Progenitor cell of endocrine pancreas (in vitro differentiated cells): ENCODE data around the gene NCKAP5. TPM values are rescaled to one million over a fixed set of nuclear protein-coding genes. Genes with fewer than 3 reads are reported as not detected.

Experiments used
- DNase-seq: peaks from one replicate; pipeline ENCODE4 v3.0.0; 2021; ENCODE audit warnings: low spot score; ENCODE audit not compliant: unreplicated experiment
- H3K27ac Mint-ChIP-seq: 2 replicates; pipeline ENCODE4 v1.8.0; 2021; ENCODE audit warnings: mild to moderate bottlenecking, moderate library complexity, mixed read lengths
- H3K27me3 Mint-ChIP-seq: 2 replicates; pipeline ENCODE4 v1.8.0; 2021; ENCODE audit warnings: mixed read lengths
- H3K36me3 Mint-ChIP-seq: 2 replicates; pipeline ENCODE4 v1.8.0; 2022; ENCODE audit warnings: mixed read lengths; ENCODE audit not compliant: insufficient read depth
- H3K4me1 Mint-ChIP-seq: 2 replicates; pipeline ENCODE4 v1.8.0; 2021; ENCODE audit warnings: low read depth, mixed read lengths
- H3K4me3 Mint-ChIP-seq: 2 replicates; pipeline ENCODE4 v1.8.0; 2021; ENCODE audit warnings: low read depth, mild to moderate bottlenecking, moderate library complexity, mixed read lengths
- H3K9me3 Mint-ChIP-seq: 2 replicates; pipeline ENCODE4 v1.8.0; 2021; ENCODE audit warnings: low read depth, mixed read lengths
- total RNA-seq: library from RNA; stranded (reverse); gene quantifications from 2 replicates; pipeline ENCODE4 v1.2.1, GENCODE V29; 2021
- TF ChIP-seq, protein P1 (sequence below): fragments of 200-600 bp; sonication (generic); IDR thresholded peaks from one replicate; pipeline ENCODE4 v1.5.0; 2021; ENCODE audit warnings: antibody characterized with exemption, mild to moderate bottlenecking; ENCODE audit not compliant: unreplicated experiment

NCKAP5 gene
- total RNA-seq, 1 donor from 2014 or later = 1.7 TPM

- Mint-ChIP-seq H3K27ac (no peak overlapping the region), H3K36me3 (no peaks in the 10 kb centered on the region), H3K9me3 (no peaks in the 10 kb centered on the region), H3K4me3 (no peak overlapping the region), H3K4me1 (no peaks in the 10 kb centered on the region), H3K27me3 (no peaks in the 10 kb centered on the region)
- TF ChIP-seq, protein P1, sequence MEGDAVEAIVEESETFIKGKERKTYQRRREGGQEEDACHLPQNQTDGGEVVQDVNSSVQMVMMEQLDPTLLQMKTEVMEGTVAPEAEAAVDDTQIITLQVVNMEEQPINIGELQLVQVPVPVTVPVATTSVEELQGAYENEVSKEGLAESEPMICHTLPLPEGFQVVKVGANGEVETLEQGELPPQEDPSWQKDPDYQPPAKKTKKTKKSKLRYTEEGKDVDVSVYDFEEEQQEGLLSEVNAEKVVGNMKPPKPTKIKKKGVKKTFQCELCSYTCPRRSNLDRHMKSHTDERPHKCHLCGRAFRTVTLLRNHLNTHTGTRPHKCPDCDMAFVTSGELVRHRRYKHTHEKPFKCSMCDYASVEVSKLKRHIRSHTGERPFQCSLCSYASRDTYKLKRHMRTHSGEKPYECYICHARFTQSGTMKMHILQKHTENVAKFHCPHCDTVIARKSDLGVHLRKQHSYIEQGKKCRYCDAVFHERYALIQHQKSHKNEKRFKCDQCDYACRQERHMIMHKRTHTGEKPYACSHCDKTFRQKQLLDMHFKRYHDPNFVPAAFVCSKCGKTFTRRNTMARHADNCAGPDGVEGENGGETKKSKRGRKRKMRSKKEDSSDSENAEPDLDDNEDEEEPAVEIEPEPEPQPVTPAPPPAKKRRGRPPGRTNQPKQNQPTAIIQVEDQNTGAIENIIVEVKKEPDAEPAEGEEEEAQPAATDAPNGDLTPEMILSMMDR = no peak
- DNase-seq = no peak
Measured at GRCh38 chr2:133296401-133296800, 271.9 kb downstream of the NCKAP5 start.

- H3K27me3 Mint-ChIP-seq = no peaks in the 10 kb centered on the region
- DNase-seq = no peak
- no peak overlapping the region for H3K27ac Mint-ChIP-seq
- H3K4me3 Mint-ChIP-seq = no peak overlapping the region
- H3K36me3 Mint-ChIP-seq = no peaks in the 10 kb centered on the region
- H3K9me3 Mint-ChIP-seq = no peaks in the 10 kb centered on the region
- TF ChIP-seq, protein P1 = no peak
- H3K4me1 Mint-ChIP-seq = no peaks in the 10 kb centered on the region
Measured at GRCh38 chr2:133293544-133294353, 274.5 kb downstream of the NCKAP5 start.

- H3K4me3 Mint-ChIP-seq = no peak overlapping the region
- DNase-seq = no peak
- H3K36me3 Mint-ChIP-seq = no peaks in the 10 kb centered on the region
- TF ChIP-seq, protein P1 = no peak
- no peaks in the 10 kb centered on the region for H3K4me1 Mint-ChIP-seq
- H3K27ac Mint-ChIP-seq = no peak overlapping the region
- H3K9me3 Mint-ChIP-seq = no peaks in the 10 kb centered on the region
- no peaks in the 10 kb centered on the region for H3K27me3 Mint-ChIP-seq
Measured at GRCh38 chr2:133292259-133292658, 276.0 kb downstream of the NCKAP5 start.

DNA sequence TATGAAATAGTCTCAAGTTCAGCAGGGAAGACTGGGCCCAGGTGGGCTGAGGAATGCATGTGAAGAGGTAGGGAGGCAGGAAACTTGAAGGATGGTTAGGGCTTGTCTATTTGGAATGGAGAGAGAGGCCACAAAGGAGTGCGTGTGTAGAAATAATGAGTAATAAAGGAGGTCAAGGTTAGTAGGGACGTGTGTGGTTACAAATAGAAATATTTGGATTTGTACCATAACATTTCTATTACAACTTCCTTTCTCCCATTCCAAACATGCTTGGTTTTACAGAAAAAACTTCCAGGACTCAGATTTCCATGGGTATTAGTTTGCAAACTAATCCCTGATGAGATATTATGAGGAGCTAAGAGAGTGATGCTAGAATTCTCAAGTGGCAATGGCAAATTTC is 280.6 kb downstream of the NCKAP5 start:
- no peaks in the 10 kb centered on the region for H3K9me3 Mint-ChIP-seq
- DNase-seq = no peak
- no peak overlapping the region for H3K27ac Mint-ChIP-seq
- H3K27me3 Mint-ChIP-seq = peaks cover 5% of the 10 kb centered on the region
- no peak overlapping the region for H3K4me3 Mint-ChIP-seq
- no peaks in the 10 kb centered on the region for H3K36me3 Mint-ChIP-seq
- TF ChIP-seq, protein P1 = no peak
- H3K4me1 Mint-ChIP-seq = no peaks in the 10 kb centered on the region

DNA sequence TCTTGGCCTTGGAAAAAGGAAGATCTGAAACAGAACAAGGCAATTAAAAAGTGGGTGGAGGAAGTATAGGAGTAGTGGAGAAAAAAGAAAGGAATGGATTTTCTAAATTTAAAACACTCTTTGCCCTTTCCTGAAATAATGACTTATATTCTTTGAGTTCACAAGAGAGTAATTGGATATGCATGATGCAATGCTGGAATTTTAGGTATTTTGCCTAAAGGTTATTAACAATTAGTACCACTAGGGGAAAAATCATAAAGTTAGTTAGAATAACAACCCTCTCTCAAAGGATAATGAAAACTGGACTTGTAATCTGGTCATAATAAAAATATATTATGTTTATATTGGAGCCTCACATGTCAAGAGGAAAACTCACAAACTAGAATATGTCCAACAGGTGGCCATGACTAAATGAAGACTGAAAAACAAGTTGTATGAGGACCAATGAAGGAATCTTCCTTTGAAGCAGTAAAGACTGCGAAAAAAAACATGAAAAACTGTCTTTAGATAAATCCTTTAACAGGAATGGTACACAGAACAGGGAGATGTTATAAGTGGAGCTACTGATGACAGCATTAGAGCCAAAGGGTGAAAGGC is 281.8 kb downstream of the NCKAP5 start:
- peaks cover 5% of the 10 kb centered on the region for H3K27me3 Mint-ChIP-seq
- no peaks in the 10 kb centered on the region for H3K9me3 Mint-ChIP-seq
- H3K4me3 Mint-ChIP-seq = no peak overlapping the region
- no peak for DNase-seq
- no peak overlapping the region for H3K27ac Mint-ChIP-seq
- TF ChIP-seq, protein P1 = no peak
- no peaks in the 10 kb centered on the region for H3K4me1 Mint-ChIP-seq
- H3K36me3 Mint-ChIP-seq = no peaks in the 10 kb centered on the region
